GM23338 (cell line): ENCODE measurements around the gene DLG4.

Experiments
- CTCF ChIP-seq, 2 experiments: fragments of 200-600 bp in 1 of 2; sonication (generic) in 1 of 2; conservative IDR thresholded peaks; 2 replicates each; pipeline versions ENCODE4 v1.5.1 to v1.6.1; 2016 to 2017; ENCODE audit warnings: antibody characterized with exemption in 2 of 2, low read depth in 2 of 2, mild to moderate bottlenecking in 2 of 2, moderate library complexity in 1 of 2
- EZH2 ChIP-seq: fragments of 200-600 bp; sonication (generic); IDR thresholded peaks from one replicate; pipeline ENCODE4 v1.8.0; 2017; ENCODE audit warnings: antibody characterized with exemption, mild to moderate bottlenecking, low read depth; ENCODE audit not compliant: unreplicated experiment
- EZH2phosphoT487 ChIP-seq: fragments of 200-600 bp; sonication (generic); IDR thresholded peaks from one replicate; pipeline ENCODE4 v1.8.1; 2018; ENCODE audit warnings: antibody characterized with exemption; ENCODE audit not compliant: unreplicated experiment
- NANOG ChIP-seq: IDR thresholded peaks from 2 replicates; pipeline ENCODE4 v1.6.1; 2016; ENCODE audit warnings: antibody characterized with exemption, borderline replicate concordance

GRCh38 chr17:7229504-7229903 is 9.9 kb upstream of the DLG4 start:
- TF ChIP-seq CTCF (conservative IDR thresholded peaks at IDR 0.05; ENCODE audit: low read depth in 2 of 2): no peak
- no peak for TF ChIP-seq EZH2phosphoT487
- TF ChIP-seq NANOG: no peak
- TF ChIP-seq EZH2: no peak
